Measurements from ENCODE around the gene MICA. TPM values are rescaled to one million over a fixed set of nuclear protein-coding genes. Genes with fewer than 3 reads are reported as not detected.
A peak's percentile ranks its signal among the peaks of the same experiment; 100 is the strongest.
"Not testable (repeated sequence)": the region's sequence is repeated elsewhere in the genome, so short reads cannot be mapped to it uniquely, and the experiment has no call there.

Gene MICA
- total RNA-seq, 4 donors from 2014 or later = 9.1 to 31.7 (median 17.2) TPM

DNA sequence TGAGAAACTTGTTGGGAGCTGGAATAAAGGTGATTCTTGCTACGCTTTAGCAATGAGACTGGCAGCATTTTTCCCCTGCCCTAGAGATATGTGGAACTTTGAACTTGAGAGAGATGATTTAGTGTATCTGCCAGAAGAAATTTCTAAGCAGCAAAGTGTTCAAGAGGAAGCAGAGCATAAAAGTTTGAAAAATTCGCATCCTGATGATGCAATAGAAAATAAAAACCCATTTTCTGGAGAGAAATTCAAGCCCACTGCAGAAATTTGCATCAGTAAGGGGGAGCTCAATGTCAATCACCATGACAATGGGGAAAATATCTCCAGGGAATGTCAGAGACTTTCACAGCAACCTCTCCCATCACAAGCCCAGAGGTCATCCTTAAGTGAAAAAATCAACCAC, 35.3 kb downstream of the MICA start:
- Histone ChIP-seq H3K4me3 (no peak overlapping the region), H3K27me3 (no peaks in the 10 kb centered on the region), H3K36me3 (no peaks in the 10 kb centered on the region), H3K27ac (no peak overlapping the region), H3K9me3 (no peaks in the 10 kb centered on the region), H3K4me1 (peaks cover 0 to 8% of the 10 kb centered on the region in 2 donors)
- no peak for DNase-seq
- TF ChIP-seq CTCF (IDR thresholded peaks at IDR 0.05) = no peak
- TF ChIP-seq POLR2A (IDR thresholded peaks at IDR 0.05) = no peak
- intact Hi-C loops (cut with DNase I; ENCODE audit: low total_unique reads) = no loop called here

GRCh38 chr6:31441365-31442267, 38.2 kb downstream of the MICA start:
- H3K4me3 ChIP-seq = no peak overlapping the region
- intact Hi-C loops (cut with DNase I; ENCODE audit: low total_unique reads) = loop anchor here (2.0 kb wide), 1 partner anchor 43 kb away; no protein-coding TSS in a partner anchor

DNA sequence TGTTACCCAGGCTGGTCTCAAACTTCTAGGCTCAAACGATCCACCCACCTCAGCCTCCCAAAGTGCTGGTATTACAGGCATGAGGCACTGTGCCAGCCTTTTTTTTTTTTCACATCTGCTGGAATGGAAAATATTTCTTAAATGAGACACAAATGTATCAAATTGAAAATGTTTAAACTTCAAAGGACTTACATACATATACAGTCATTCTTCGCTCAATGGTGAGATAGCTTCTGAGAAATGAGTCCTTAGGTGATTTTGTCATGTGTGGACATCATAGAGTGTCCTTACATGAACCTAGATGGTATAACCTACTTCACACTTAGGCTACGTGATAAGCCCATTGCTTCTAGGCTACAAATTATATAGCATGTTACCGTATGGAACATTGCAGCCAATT, 43.1 kb downstream of the MICA start:
- Histone ChIP-seq H3K9me3 (no peaks in the 10 kb centered on the region), H3K27ac (no peak overlapping the region), H3K27me3 (no peaks in the 10 kb centered on the region), H3K36me3 (no peaks in the 10 kb centered on the region), H3K4me1 (peaks cover 0 to 4% of the 10 kb centered on the region in 2 donors), H3K4me3 (no peak overlapping the region)
- DNase-seq = no peak
- intact Hi-C loops (cut with DNase I; ENCODE audit: low total_unique reads) = no loop called here
- TF ChIP-seq POLR2A (IDR thresholded peaks at IDR 0.05) (no peak), CTCF (IDR thresholded peaks at IDR 0.05) (no peak)

More at GRCh38 chr6:31441365-31442267, 38.2 kb downstream of the MICA start:
- H3K36me3 ChIP-seq = no peaks in the 10 kb centered on the region
- peaks cover 0 to 8% of the 10 kb centered on the region in 2 donors for H3K4me1 ChIP-seq
- TF ChIP-seq POLR2A (IDR thresholded peaks at IDR 0.05) = no peak
- peak; percentile 85 to 89 (median 88) for TF ChIP-seq CTCF (IDR thresholded peaks at IDR 0.05)
- H3K27ac ChIP-seq = no peak overlapping the region
- no peaks in the 10 kb centered on the region for H3K9me3 ChIP-seq
- H3K27me3 ChIP-seq = no peaks in the 10 kb centered on the region
- peak; percentile 83 to 84 for DNase-seq

GRCh38 chr6:31446999-31447789, 43.8 kb downstream of the MICA start:
- H3K27me3 ChIP-seq; DNase-seq; intact Hi-C loops (cut with DNase I; ENCODE audit: low total_unique reads); H3K36me3 ChIP-seq; H3K4me3 ChIP-seq; H3K4me1 ChIP-seq; H3K27ac ChIP-seq; H3K9me3 ChIP-seq: not testable (repeated sequence)

GRCh38 chr6:31450751-31451150, 47.4 kb downstream of the MICA start:
- no peak for DNase-seq
- H3K27ac ChIP-seq = no peak overlapping the region
- no peaks in the 10 kb centered on the region for H3K36me3 ChIP-seq
- no peaks in the 10 kb centered on the region for H3K9me3 ChIP-seq
- no peaks in the 10 kb centered on the region for H3K27me3 ChIP-seq
- TF ChIP-seq CTCF (IDR thresholded peaks at IDR 0.05) (no peak), POLR2A (IDR thresholded peaks at IDR 0.05) (no peak)
- no peak overlapping the region for H3K4me3 ChIP-seq
- no peaks in the 10 kb centered on the region for H3K4me1 ChIP-seq
- intact Hi-C loops (cut with DNase I; ENCODE audit: low total_unique reads) = no loop called here
